ENCODE results near the gene MTHFD1. TPM values are rescaled to one million over a fixed set of nuclear protein-coding genes. Genes with fewer than 3 reads are reported as not detected.

MTHFD1 gene
- polyA plus RNA-seq, 1 experiment: 30.7 TPM

GRCh38 chr14:64394423-64394822 is 6.3 kb downstream of the MTHFD1 start:
- no peak for TF ChIP-seq CTCF (IDR thresholded peaks at IDR 0.05; ENCODE audit: low read depth, low read length)
- Histone ChIP-seq H3K27ac (ENCODE audit: low read depth, low read length) (no peak overlapping the region), H3K27me3 (ENCODE audit: control insufficient read depth, insufficient read depth, low read length) (no peaks in the 10 kb centered on the region), H3K4me3 (ENCODE audit: low read depth, low read length) (no peak overlapping the region), H3K9me3 (ENCODE audit: control insufficient read depth, insufficient read depth, low read length) (no peaks in the 10 kb centered on the region)
- DNase-seq (ENCODE audit: low read depth, low spot score): no peak
- ChIA-PET CTCF (interaction anchor here (1.0 kb wide), 1 partner anchor 12 kb away, joined by 3 read pairs; no protein-coding TSS in a partner anchor), POLR2A (no interaction called here)

DNA sequence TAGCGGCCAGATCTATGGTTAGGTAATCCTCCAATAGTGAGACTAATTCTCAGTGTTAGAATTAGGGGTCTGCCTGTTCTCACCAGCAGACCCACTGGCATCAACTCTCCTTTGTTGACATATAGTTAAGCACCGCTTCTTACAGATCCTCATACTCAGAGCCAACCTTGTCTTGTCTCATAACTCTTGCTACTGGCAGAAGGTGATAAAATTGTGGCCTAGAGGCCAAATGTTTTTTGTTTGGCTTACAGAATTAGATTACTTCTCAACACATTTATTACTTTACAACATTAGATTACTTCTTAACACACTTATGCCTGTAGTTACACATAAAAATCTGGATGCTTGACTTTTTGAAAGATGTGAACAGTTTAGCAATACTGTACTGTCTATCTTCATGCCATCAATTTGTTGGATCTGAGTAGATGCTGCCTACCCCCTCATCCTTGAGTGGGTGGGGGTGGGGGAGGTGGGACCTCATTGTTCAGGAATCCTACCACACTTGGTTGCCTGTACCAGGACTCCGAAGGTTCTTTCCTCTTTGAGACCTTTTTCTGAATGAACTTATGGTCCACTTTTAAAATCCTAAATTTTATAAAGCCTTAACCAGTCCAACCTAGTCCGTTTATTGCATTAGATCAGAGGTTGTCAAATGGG is 7.0 kb downstream of the MTHFD1 start:
- POLR2A ChIA-PET: no interaction called here
- H3K4me3 ChIP-seq (ENCODE audit: low read depth, low read length): no peak overlapping the region
- no peaks in the 10 kb centered on the region for H3K9me3 ChIP-seq (ENCODE audit: control insufficient read depth, insufficient read depth, low read length)
- CTCF ChIA-PET: interaction anchor here (0.6 to 0.9 kb wide), 2 partner anchors 33 to 388 kb away, joined by 3 to 4 read pairs; no protein-coding TSS in a partner anchor
- no peak for TF ChIP-seq CTCF (IDR thresholded peaks at IDR 0.05; ENCODE audit: low read depth, low read length)
- no peak for DNase-seq (ENCODE audit: low read depth, low spot score)
- H3K27ac ChIP-seq (ENCODE audit: low read depth, low read length): no peak overlapping the region
- no peaks in the 10 kb centered on the region for H3K27me3 ChIP-seq (ENCODE audit: control insufficient read depth, insufficient read depth, low read length)

- ChIA-PET POLR2A (no interaction called here), CTCF (interaction anchor here (1.3 to 1.4 kb wide), 2 partner anchors 29 to 57 kb away, joined by 6 read pairs; no protein-coding TSS in a partner anchor)
- no peak for DNase-seq (ENCODE audit: low read depth, low spot score)
- H3K27me3 ChIP-seq (ENCODE audit: control insufficient read depth, insufficient read depth, low read length): no peaks in the 10 kb centered on the region
- H3K4me3 ChIP-seq (ENCODE audit: low read depth, low read length): no peak overlapping the region
- H3K27ac ChIP-seq (ENCODE audit: low read depth, low read length): no peak overlapping the region
- H3K9me3 ChIP-seq (ENCODE audit: control insufficient read depth, insufficient read depth, low read length): no peaks in the 10 kb centered on the region
- no peak for TF ChIP-seq CTCF (IDR thresholded peaks at IDR 0.05; ENCODE audit: low read depth, low read length)
Measured at GRCh38 chr14:64400829-64401459, 12.8 kb downstream of the MTHFD1 start.

GRCh38 chr14:64401949-64402348 is 13.8 kb downstream of the MTHFD1 start:
- Histone ChIP-seq H3K4me3 (ENCODE audit: low read depth, low read length) (no peak overlapping the region), H3K27me3 (ENCODE audit: control insufficient read depth, insufficient read depth, low read length) (no peaks in the 10 kb centered on the region), H3K9me3 (ENCODE audit: control insufficient read depth, insufficient read depth, low read length) (no peaks in the 10 kb centered on the region), H3K27ac (ENCODE audit: low read depth, low read length) (no peak overlapping the region)
- ChIA-PET POLR2A (no interaction called here), CTCF (interaction anchor here (1.2 to 1.3 kb wide), 2 partner anchors 30 to 58 kb away, joined by 3 to 6 read pairs; no protein-coding TSS in a partner anchor)
- no peak for TF ChIP-seq CTCF (IDR thresholded peaks at IDR 0.05; ENCODE audit: low read depth, low read length)
- DNase-seq (ENCODE audit: low read depth, low spot score): no peak

- POLR2A ChIA-PET: no interaction called here
- DNase-seq (ENCODE audit: low read depth, low spot score): no peak
- TF ChIP-seq CTCF (IDR thresholded peaks at IDR 0.05; ENCODE audit: low read depth, low read length): no peak
- CTCF ChIA-PET: interaction anchor here (1.6 kb wide), 1 partner anchor 25 kb away, joined by 10 read pairs; no protein-coding TSS in a partner anchor
- H3K27me3 ChIP-seq (ENCODE audit: control insufficient read depth, insufficient read depth, low read length): no peaks in the 10 kb centered on the region
- H3K9me3 ChIP-seq (ENCODE audit: control insufficient read depth, insufficient read depth, low read length): no peaks in the 10 kb centered on the region
- no peak overlapping the region for H3K27ac ChIP-seq (ENCODE audit: low read depth, low read length)
- H3K4me3 ChIP-seq (ENCODE audit: low read depth, low read length): no peak overlapping the region
Measured at GRCh38 chr14:64405295-64405694, 17.1 kb downstream of the MTHFD1 start.

All from AG04450 (cell line).